Measurements from ENCODE around the gene DNAH10. TPM values are rescaled to one million over a fixed set of nuclear protein-coding genes. Genes with fewer than 3 reads are reported as not detected.

Gene DNAH10
- total RNA-seq, 1 donor from 2014 or later = 1.2 TPM

DNA sequence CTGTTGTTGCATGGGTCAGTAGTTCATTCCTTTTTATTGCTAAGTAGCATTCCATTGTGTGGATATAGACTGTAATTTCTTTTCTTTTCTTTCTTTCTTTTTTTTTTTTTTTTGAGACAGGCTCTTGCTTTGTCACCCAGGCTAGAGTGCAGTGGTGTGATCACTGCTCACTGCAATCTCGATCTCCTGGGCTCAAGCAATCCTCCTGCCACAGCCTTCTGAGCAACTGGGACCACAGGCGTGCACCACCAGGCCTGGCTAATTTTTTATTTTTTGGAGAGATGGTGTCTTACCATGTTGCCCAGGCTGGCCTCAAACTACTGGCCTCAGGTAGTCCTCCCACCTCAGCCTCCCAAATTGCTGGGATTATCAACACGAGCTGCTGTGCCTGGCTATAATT, 44.8 kb upstream of the DNAH10 start:
- Mint-ChIP-seq H3K9me3 (ENCODE audit: low read depth) (no peaks in the 10 kb centered on the region), H3K4me3 (ENCODE audit: unreplicated experiment) (no peak overlapping the region), H3K27me3 (ENCODE audit: low read depth) (no peaks in the 10 kb centered on the region), H3K27ac (ENCODE audit: unreplicated experiment) (no peak overlapping the region), H3K4me1 (ENCODE audit: low read depth) (peaks cover 28% of the 10 kb centered on the region), H3K36me3 (ENCODE audit: low read depth) (peaks cover 2% of the 10 kb centered on the region)
- no peak for DNase-seq (ENCODE audit: low spot score)
- TF ChIP-seq, protein P1, sequence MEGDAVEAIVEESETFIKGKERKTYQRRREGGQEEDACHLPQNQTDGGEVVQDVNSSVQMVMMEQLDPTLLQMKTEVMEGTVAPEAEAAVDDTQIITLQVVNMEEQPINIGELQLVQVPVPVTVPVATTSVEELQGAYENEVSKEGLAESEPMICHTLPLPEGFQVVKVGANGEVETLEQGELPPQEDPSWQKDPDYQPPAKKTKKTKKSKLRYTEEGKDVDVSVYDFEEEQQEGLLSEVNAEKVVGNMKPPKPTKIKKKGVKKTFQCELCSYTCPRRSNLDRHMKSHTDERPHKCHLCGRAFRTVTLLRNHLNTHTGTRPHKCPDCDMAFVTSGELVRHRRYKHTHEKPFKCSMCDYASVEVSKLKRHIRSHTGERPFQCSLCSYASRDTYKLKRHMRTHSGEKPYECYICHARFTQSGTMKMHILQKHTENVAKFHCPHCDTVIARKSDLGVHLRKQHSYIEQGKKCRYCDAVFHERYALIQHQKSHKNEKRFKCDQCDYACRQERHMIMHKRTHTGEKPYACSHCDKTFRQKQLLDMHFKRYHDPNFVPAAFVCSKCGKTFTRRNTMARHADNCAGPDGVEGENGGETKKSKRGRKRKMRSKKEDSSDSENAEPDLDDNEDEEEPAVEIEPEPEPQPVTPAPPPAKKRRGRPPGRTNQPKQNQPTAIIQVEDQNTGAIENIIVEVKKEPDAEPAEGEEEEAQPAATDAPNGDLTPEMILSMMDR (IDR thresholded peaks at IDR 0.05) = no peak

DNA sequence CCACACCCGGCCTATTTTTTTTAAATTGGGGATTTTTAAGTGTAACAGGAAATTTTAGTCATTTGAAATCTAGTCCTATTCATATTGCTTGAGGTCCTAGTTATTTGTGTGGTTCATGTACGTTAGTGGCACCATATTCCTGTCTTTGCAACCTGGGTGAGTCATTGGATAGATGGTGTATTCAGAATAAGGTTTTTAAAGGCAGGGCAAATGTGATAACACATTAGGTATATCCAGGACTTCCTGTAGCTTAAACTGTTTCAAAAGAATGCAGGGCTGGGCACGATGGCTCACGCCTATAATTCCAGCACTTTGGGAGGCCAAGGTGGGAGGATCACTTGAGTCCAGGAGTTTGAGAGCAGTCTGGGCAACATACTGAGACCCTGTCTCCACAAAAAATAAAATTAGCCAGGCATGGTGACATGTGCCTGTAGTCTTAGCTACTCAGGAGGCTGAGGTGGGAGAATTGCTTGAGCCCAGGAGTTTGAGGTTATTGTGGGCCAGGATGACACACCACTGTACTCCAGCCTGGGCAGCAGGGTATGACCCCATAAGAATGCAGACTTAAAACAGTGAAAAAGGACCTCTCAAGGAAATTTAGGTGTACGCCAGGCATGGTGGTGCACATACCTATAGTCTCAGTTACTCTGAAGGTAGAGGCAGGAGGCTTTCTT, 41.8 kb upstream of the DNAH10 start:
- peaks cover 2% of the 10 kb centered on the region for H3K4me1 Mint-ChIP-seq (ENCODE audit: low read depth)
- H3K36me3 Mint-ChIP-seq (ENCODE audit: low read depth) = peaks cover 5% of the 10 kb centered on the region
- H3K27me3 Mint-ChIP-seq (ENCODE audit: low read depth) = no peaks in the 10 kb centered on the region
- no peak for DNase-seq (ENCODE audit: low spot score)
- no peaks in the 10 kb centered on the region for H3K9me3 Mint-ChIP-seq (ENCODE audit: low read depth)
- TF ChIP-seq, protein P1 (IDR thresholded peaks at IDR 0.05) = no peak
- H3K27ac Mint-ChIP-seq (ENCODE audit: unreplicated experiment) = no peak overlapping the region
- no peak overlapping the region for H3K4me3 Mint-ChIP-seq (ENCODE audit: unreplicated experiment)

DNA sequence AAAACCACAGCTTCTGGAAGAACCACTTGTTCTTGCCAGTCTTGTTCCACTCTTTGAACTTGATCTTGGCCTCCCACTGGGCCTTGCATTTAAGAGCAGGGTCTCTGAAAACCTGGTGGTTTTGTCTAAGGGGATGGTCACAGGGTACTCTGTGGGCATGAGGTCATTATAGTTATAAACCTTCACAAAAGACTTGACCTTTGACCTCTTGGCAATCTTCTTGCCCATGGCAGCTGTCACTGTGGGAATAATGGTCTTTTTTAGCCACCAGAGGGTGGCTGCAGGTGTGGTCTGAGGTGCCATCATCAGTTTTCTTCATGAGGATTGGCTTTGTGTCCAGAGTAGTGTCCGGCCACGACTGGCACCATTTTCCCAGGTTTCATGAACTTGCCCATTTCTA, 40.9 kb upstream of the DNAH10 start:
- H3K27me3 Mint-ChIP-seq (ENCODE audit: low read depth) = no peaks in the 10 kb centered on the region
- TF ChIP-seq, protein P1 (IDR thresholded peaks at IDR 0.05) = no peak
- H3K4me3 Mint-ChIP-seq (ENCODE audit: unreplicated experiment) = no peak overlapping the region
- peaks cover 10% of the 10 kb centered on the region for H3K36me3 Mint-ChIP-seq (ENCODE audit: low read depth)
- no peaks in the 10 kb centered on the region for H3K4me1 Mint-ChIP-seq (ENCODE audit: low read depth)
- H3K9me3 Mint-ChIP-seq (ENCODE audit: low read depth) = no peaks in the 10 kb centered on the region
- no peak for DNase-seq (ENCODE audit: low spot score)
- H3K27ac Mint-ChIP-seq (ENCODE audit: unreplicated experiment) = no peak overlapping the region

DNA sequence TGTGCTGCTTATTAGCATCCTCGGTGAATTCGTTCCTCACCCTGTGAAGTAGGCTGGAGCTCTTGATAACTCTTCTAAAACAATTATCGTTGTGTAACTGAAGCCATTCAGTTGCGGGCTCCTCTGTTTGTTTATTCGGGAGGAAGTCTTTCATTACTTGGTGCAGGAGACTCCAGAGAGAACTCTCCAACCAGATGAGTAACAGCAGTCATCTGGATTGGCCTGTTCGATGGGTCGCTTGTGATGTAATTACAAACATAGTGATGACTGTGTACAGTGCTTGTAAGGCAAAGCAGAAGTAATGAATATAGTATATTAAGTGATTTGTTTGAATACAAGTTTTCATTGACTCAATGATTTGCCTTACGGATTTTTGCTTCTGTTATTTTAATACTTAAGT, 39.1 kb upstream of the DNAH10 start:
- Mint-ChIP-seq H3K36me3 (ENCODE audit: low read depth) (peaks cover 20% of the 10 kb centered on the region), H3K9me3 (ENCODE audit: low read depth) (no peaks in the 10 kb centered on the region), H3K4me3 (ENCODE audit: unreplicated experiment) (no peak overlapping the region), H3K27ac (ENCODE audit: unreplicated experiment) (no peak overlapping the region), H3K4me1 (ENCODE audit: low read depth) (no peaks in the 10 kb centered on the region), H3K27me3 (ENCODE audit: low read depth) (no peaks in the 10 kb centered on the region)
- DNase-seq (ENCODE audit: low spot score) = no peak
- TF ChIP-seq, protein P1 (IDR thresholded peaks at IDR 0.05) = no peak

DNA sequence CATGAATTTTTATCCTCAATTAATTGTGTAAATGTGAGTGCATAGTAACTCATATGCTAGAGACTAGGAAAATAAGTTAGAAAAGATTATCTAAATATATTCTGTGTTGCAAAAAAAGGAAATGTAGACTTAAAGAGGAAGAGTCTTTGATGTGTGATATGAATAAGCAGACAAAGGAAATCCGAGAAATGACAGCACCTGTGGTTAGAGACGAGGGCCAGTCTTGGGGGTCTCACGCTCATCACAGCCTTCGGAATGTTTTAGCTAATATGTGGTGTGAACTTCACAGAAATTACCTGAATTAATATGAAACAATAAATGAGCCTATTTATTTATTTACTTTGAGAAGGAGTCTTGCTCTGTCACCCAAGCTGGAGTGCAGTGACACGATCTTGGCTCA, 38.3 kb upstream of the DNAH10 start:
- no peak overlapping the region for H3K27ac Mint-ChIP-seq (ENCODE audit: unreplicated experiment)
- no peaks in the 10 kb centered on the region for H3K9me3 Mint-ChIP-seq (ENCODE audit: low read depth)
- no peaks in the 10 kb centered on the region for H3K4me1 Mint-ChIP-seq (ENCODE audit: low read depth)
- no peaks in the 10 kb centered on the region for H3K27me3 Mint-ChIP-seq (ENCODE audit: low read depth)
- H3K4me3 Mint-ChIP-seq (ENCODE audit: unreplicated experiment) = no peak overlapping the region
- H3K36me3 Mint-ChIP-seq (ENCODE audit: low read depth) = peaks cover 25% of the 10 kb centered on the region
- no peak for DNase-seq (ENCODE audit: low spot score)
- TF ChIP-seq, protein P1 (IDR thresholded peaks at IDR 0.05) = no peak
